Pancreas (tissue), 10 donors: Measurements from ENCODE around the gene KAZN. TPM values are rescaled to one million over a fixed set of nuclear protein-coding genes. Genes with fewer than 3 reads are reported as not detected.

ENCODE experiments used
- ATAC-seq, 4 donors: fragments of 200-7000 bp; cut with Tn5 transposase; one replicate each; pipeline versions ENCODE4 v1.8.0 to v1.9.1; 2020; ENCODE audit warnings: mild to moderate bottlenecking in 4 of 4, moderate library complexity in 4 of 4
- DNase-seq, 6 donors: peaks; one replicate each; pipeline ENCODE4 v3.0.0-alpha.2; 2020
- FAIRE-seq: peaks from 2 replicates; lab custom pipeline; 2012; peaks lifted over from hg19 to GRCh38; lab: Jason Lieb, UNC
- H3K27ac ChIP-seq, 4 donors: fragments of 200-600 bp; sonication (generic); 1 replicate in 3 of 4; 2 replicates in 1 of 4; pipeline versions ENCODE4 v1.5.0 to v1.8.0; 2020
- H3K27me3 ChIP-seq, 4 donors: fragments of 200-600 bp; one replicate each; pipeline ENCODE4 v1.8.0; 2021
- H3K36me3 ChIP-seq, 3 donors: fragments of 200-600 bp; sonication (generic) in 1 of 3; one replicate each; pipeline versions ENCODE4 v1.5.0 to v1.8.0; 2020 to 2021
- H3K4me1 ChIP-seq, 3 donors: fragments of 200-600 bp; one replicate each; pipeline ENCODE4 v1.8.0; 2021
- H3K4me3 ChIP-seq, 4 donors: fragments of 200-600 bp; sonication (generic) in 2 of 4; one replicate each; pipeline versions ENCODE4 v1.5.0 to v1.8.0; 2020 to 2021
- H3K9me3 ChIP-seq, 4 donors: fragments of 200-600 bp; one replicate each; pipeline ENCODE4 v1.8.0; 2021
- CTCF ChIP-seq, 4 donors: fragments of 200-600 bp; sonication (generic) in 3 of 4; IDR thresholded peaks; one replicate each; pipeline versions ENCODE4 v1.5.0 to v1.8.0; 2021; ENCODE audit warnings: antibody characterized with exemption in 4 of 4
- WGBS, 2 donors: extraction: QIAGEN DNeasy Blood & Tissue Kit; methylation state at CpG; one replicate each; pipeline ENCODE4 v1.1.7; 2013; 5-methylcytosine and 5-hydroxymethylcytosine counted together
- intact Hi-C, 3 donors: fragments of 100-400 bp; cut with DNase I; formaldehyde crosslinking; loops; one replicate each; pipeline versions ENCODE4 v1.11.1 to v1.14.2; 2022
- polyA plus RNA-seq, 2 donors: library from polyadenylated mRNA; stranded (reverse); fragments of 200-250 nt; gene quantifications; one replicate each; pipeline ENCODE4 v1.2.3, GENCODE V29; 2013
- total RNA-seq, 6 donors: library from RNA; stranded (reverse); fragmentation: NEBNext Ultra II Directional in 4 of 6; extraction: Animal tissue kit (Norgen Biotek cat#: 25700) in 4 of 6; gene quantifications; one replicate each; pipeline versions ENCODE4 v1.2.1 to v1.2.4, GENCODE V29; 2021 to 2023
- donor health status: healthy with polysubstance abuse.
- donor health status: DM: no; HTN: no; CAD: no; lungs with moderate emphysema.
- donor health status: DM: no; HTN: no; CAD: no.
- donor health status: control.
- donor health status: control.
- donor health status: Bipolar disorder and iron deficiency.
- donor health status: DM: yes; HTN: yes; CAD: no.
- donor health status: DM: no; HTN: no; CAD: no.
- donor health status: DM: no; HTN: no; CAD: no.
- donor health status: DM: yes; HTN: yes; CAD: no.

KAZN gene
- total and polyA plus RNA-seq, 8 donors: 2.4 to 6.0 (median 4.1) TPM

GRCh38 chr1:14791654-14792053 lies 193.2 kb downstream of the KAZN start:
- no peak for ATAC-seq
- DNase-seq: no peak
- H3K27me3 ChIP-seq: no peaks in the 10 kb centered on the region
- TF ChIP-seq CTCF (IDR thresholded peaks at IDR 0.05): no peak
- H3K27ac ChIP-seq: no peak overlapping the region
- intact Hi-C loops: no loop called here
- H3K4me3 ChIP-seq: no peak overlapping the region
- H3K36me3 ChIP-seq: no peaks in the 10 kb centered on the region
- 55 to 58% methylated on average over 14 of the region's 14 CpGs for WGBS, 2 donors
- peaks cover 0 to 8% (median 0%) of the 10 kb centered on the region in 3 donors for H3K4me1 ChIP-seq
- no peak for FAIRE-seq
- no peaks in the 10 kb centered on the region for H3K9me3 ChIP-seq

GRCh38 chr1:14794136-14794768 lies 195.8 kb downstream of the KAZN start:
- Histone ChIP-seq H3K36me3 (no peaks in the 10 kb centered on the region), H3K27me3 (no peaks in the 10 kb centered on the region), H3K9me3 (no peaks in the 10 kb centered on the region), H3K4me1 (no peaks in the 10 kb centered on the region), H3K27ac (no peak overlapping the region), H3K4me3 (no peak overlapping the region)
- WGBS, 2 donors: 89 to 91% methylated on average over 7 of the region's 7 CpGs
- ATAC-seq (no peak), FAIRE-seq (no peak), DNase-seq (no peak)
- no peak for TF ChIP-seq CTCF (IDR thresholded peaks at IDR 0.05)
- intact Hi-C loops: no loop called here

- 81 to 91% methylated on average over 5 of the region's 5 CpGs for WGBS, 2 donors
- no peak overlapping the region for H3K4me3 ChIP-seq
- H3K4me1 ChIP-seq: no peaks in the 10 kb centered on the region
- no peaks in the 10 kb centered on the region for H3K9me3 ChIP-seq
- no peak for TF ChIP-seq CTCF (IDR thresholded peaks at IDR 0.05)
- FAIRE-seq (no peak), ATAC-seq (no peak), DNase-seq (no peak)
- H3K27ac ChIP-seq: no peak overlapping the region
- no peaks in the 10 kb centered on the region for H3K36me3 ChIP-seq
- no peaks in the 10 kb centered on the region for H3K27me3 ChIP-seq
- intact Hi-C loops: no loop called here
Measured at GRCh38 chr1:14794906-14795305, 196.4 kb downstream of the KAZN start.

GRCh38 chr1:14795589-14795988 lies 197.1 kb downstream of the KAZN start:
- intact Hi-C loops: no loop called here
- FAIRE-seq: no peak
- Histone ChIP-seq H3K9me3 (no peaks in the 10 kb centered on the region), H3K4me1 (no peaks in the 10 kb centered on the region), H3K27ac (no peak overlapping the region), H3K36me3 (no peaks in the 10 kb centered on the region), H3K27me3 (no peaks in the 10 kb centered on the region), H3K4me3 (no peak overlapping the region)
- WGBS, 2 donors: 86 to 95% methylated on average over 3 of the region's 3 CpGs
- no peak for ATAC-seq
- DNase-seq: no peak
- no peak for TF ChIP-seq CTCF (IDR thresholded peaks at IDR 0.05)

- Histone ChIP-seq H3K9me3 (no peaks in the 10 kb centered on the region), H3K4me3 (no peak overlapping the region), H3K4me1 (no peaks in the 10 kb centered on the region), H3K36me3 (no peaks in the 10 kb centered on the region), H3K27ac (no peak overlapping the region), H3K27me3 (no peaks in the 10 kb centered on the region)
- no peak for DNase-seq
- no peak for ATAC-seq
- WGBS, 2 donors: 69 to 70% methylated on average over 5 of the region's 5 CpGs
- FAIRE-seq: no peak
- TF ChIP-seq CTCF (IDR thresholded peaks at IDR 0.05): no peak
- intact Hi-C loops: no loop called here
Measured at GRCh38 chr1:14800014-14800413, 201.5 kb downstream of the KAZN start.
